ENCODE data around the gene HCRT. TPM values are rescaled to one million over a fixed set of nuclear protein-coding genes. Genes with fewer than 3 reads are reported as not detected.

Gene HCRT
- total RNA-seq, 2 donors from 2014 or later = not detected

DNA sequence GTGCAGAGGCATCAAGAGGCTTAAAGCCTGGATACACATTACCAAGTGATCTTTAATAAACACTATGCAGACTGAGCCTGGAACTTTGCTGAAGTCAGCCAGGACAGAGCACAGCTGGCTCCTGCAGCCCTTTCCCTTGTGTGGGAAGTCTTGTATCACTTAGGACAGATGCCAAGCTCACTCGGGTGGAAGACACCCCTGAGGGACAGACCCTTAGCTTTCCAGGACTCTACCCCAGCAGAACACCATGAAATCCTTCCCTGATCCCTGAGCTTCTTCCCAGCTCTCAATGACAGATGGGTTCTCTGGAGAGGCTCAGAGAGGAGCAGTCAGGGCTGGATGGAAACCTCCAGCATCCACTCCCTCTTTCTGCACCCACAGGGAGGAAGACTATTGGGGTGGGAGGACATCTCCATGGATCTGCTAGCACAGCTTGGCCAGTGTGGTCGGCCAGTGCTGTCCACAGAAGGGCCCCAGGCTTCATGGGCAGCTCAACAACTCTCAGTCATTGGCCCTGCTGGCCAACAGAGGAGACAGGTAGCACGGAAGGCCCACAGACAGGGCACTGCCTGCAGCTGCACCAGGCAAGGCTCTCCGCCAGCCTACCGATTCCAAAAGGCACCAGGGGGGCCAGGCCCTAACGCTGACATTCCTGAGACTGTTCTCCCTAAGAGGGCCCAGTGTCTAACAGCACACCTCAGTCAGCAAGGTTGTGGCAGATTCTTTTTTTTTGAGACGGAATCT, 46.3 kb downstream of the HCRT start:
- H3K27me3 ChIP-seq (ENCODE audit: control insufficient read depth, insufficient read depth, low read length, poor library complexity, severe bottlenecking) = no peaks in the 10 kb centered on the region
- Mint-ChIP-seq H3K27me3 (ENCODE audit: insufficient read depth) (no peaks in the 10 kb centered on the region), H3K4me3 (no peak overlapping the region), H3K36me3 (ENCODE audit: low read depth) (peaks cover 26% of the 10 kb centered on the region), H3K4me1 (peaks cover 42% of the 10 kb centered on the region), H3K9me3 (no peaks in the 10 kb centered on the region), H3K27ac (peak overlapping the region; percentile 75)
- TF ChIP-seq, protein P1, sequence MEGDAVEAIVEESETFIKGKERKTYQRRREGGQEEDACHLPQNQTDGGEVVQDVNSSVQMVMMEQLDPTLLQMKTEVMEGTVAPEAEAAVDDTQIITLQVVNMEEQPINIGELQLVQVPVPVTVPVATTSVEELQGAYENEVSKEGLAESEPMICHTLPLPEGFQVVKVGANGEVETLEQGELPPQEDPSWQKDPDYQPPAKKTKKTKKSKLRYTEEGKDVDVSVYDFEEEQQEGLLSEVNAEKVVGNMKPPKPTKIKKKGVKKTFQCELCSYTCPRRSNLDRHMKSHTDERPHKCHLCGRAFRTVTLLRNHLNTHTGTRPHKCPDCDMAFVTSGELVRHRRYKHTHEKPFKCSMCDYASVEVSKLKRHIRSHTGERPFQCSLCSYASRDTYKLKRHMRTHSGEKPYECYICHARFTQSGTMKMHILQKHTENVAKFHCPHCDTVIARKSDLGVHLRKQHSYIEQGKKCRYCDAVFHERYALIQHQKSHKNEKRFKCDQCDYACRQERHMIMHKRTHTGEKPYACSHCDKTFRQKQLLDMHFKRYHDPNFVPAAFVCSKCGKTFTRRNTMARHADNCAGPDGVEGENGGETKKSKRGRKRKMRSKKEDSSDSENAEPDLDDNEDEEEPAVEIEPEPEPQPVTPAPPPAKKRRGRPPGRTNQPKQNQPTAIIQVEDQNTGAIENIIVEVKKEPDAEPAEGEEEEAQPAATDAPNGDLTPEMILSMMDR (conservative IDR thresholded peaks at IDR 0.05) = no peak
- WGBS, 2 experiments (ENCODE audit: insufficient coverage in 1 of 2, insufficient read length in 1 of 2) = 86 to 90% methylated on average over 7 of the region's 7 CpGs
- no peaks in the 10 kb centered on the region for H3K9me3 ChIP-seq (ENCODE audit: control insufficient read depth, low read length)
- DNase-seq = no peak
- H3K9ac ChIP-seq (ENCODE audit: extremely low read depth, low read length, poor library complexity, severe bottlenecking) = no peak overlapping the region
- no peak overlapping the region for H3K27ac ChIP-seq (ENCODE audit: low read depth, low read length)
- peaks cover 45% of the 10 kb centered on the region for H3K36me3 ChIP-seq (ENCODE audit: control insufficient read depth, insufficient read depth, low read length)
- H3K4me3 ChIP-seq (ENCODE audit: low read length) = no peak overlapping the region
- H3K4me1 ChIP-seq (ENCODE audit: control insufficient read depth, insufficient read depth, low read length) = peaks cover 18% of the 10 kb centered on the region

DNA sequence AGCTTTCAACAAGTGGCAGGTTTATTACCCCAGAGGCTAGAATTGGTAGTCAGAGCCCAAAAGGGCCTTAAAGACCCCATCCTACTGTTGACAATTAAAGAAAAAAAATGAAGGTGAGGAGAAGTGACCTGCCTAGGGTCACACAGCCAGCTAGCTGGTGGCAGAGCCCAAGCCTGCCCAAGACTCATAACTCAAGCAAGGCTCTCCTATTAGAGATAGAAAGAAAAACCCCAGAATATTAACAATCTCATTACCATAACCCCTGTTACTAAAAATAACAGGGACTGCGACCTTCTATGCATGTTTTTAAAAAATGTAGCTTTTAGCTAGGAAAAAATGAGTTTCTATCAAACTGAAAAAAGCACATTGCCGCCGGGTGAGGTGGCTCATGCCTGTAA, 48.6 kb downstream of the HCRT start:
- H3K27ac Mint-ChIP-seq = peak overlapping the region; percentile 88
- DNase-seq = no peak
- no peaks in the 10 kb centered on the region for H3K9me3 Mint-ChIP-seq
- H3K27me3 Mint-ChIP-seq (ENCODE audit: insufficient read depth) = no peaks in the 10 kb centered on the region
- no peak overlapping the region for H3K4me3 Mint-ChIP-seq
- Histone ChIP-seq H3K9ac (ENCODE audit: extremely low read depth, low read length, poor library complexity, severe bottlenecking) (no peak overlapping the region), H3K4me3 (ENCODE audit: low read length) (no peak overlapping the region), H3K36me3 (ENCODE audit: control insufficient read depth, insufficient read depth, low read length) (peaks cover 42% of the 10 kb centered on the region), H3K4me1 (ENCODE audit: control insufficient read depth, insufficient read depth, low read length) (peaks cover 31% of the 10 kb centered on the region), H3K9me3 (ENCODE audit: control insufficient read depth, low read length) (no peaks in the 10 kb centered on the region), H3K27ac (ENCODE audit: low read depth, low read length) (no peak overlapping the region), H3K27me3 (ENCODE audit: control insufficient read depth, insufficient read depth, low read length, poor library complexity, severe bottlenecking) (no peaks in the 10 kb centered on the region)
- TF ChIP-seq, protein P1 (conservative IDR thresholded peaks at IDR 0.05) = no peak
- 93 to 96% methylated on average over 2 to 3 of the region's 3 CpGs for WGBS, 2 experiments (ENCODE audit: insufficient coverage in 1 of 2, insufficient read length in 1 of 2)
- peaks cover 16% of the 10 kb centered on the region for H3K36me3 Mint-ChIP-seq (ENCODE audit: low read depth)
- H3K4me1 Mint-ChIP-seq = peaks cover 58% of the 10 kb centered on the region

DNA sequence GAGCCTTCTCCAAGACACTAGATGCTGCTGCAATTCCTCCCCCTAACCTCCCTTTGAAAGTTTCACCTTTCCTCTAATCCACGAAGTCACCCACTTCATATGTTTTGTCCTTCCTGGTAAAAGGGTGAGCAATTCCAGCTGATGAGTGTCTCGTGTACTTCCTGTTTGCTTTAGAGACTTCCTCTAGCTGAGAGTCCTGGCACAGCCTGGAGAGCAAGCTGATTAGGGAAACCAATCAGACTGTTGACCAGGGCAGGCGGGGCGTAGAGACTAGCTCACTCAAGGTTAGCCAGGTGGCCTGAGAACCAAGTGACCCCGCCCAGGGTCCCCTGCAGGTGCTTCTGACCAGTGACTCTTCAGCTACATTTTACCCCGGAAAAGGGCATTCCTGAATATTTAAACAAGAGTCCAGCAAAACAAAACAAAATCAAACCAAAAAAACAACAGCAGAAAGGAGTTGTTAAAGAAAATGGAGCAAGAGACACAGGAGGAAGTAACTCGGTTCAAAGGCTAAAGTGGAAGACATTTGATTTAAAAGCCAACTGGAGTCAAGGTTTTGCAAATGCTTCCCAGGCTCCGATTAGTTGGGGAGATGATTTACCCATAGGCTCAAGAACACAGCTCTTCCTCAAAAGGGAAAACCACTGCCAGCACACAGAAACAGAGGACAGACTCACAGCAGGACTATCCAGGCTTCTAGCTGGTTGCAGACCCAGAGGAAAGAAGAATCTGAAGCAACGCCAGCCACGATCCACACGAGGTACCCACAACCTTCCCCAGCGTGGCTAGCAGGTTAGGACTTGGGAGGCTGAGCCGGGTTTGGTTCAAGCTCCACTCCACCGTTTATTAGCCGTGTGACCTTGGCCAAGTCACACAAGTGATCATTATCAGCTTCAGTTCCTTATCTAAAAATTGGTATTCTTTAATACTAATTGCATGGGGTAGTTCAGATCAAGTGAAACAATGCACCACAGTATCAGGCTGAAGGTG, 49.3 kb downstream of the HCRT start:
- H3K9me3 ChIP-seq (ENCODE audit: control insufficient read depth, low read length) = no peaks in the 10 kb centered on the region
- H3K4me1 Mint-ChIP-seq = peaks cover 61% of the 10 kb centered on the region
- H3K27ac Mint-ChIP-seq = peak overlapping the region; percentile 88
- no peaks in the 10 kb centered on the region for H3K27me3 ChIP-seq (ENCODE audit: control insufficient read depth, insufficient read depth, low read length, poor library complexity, severe bottlenecking)
- no peaks in the 10 kb centered on the region for H3K9me3 Mint-ChIP-seq
- TF ChIP-seq, protein P1 (conservative IDR thresholded peaks at IDR 0.05) = no peak
- peaks cover 40% of the 10 kb centered on the region for H3K36me3 ChIP-seq (ENCODE audit: control insufficient read depth, insufficient read depth, low read length)
- no peak overlapping the region for H3K4me3 ChIP-seq (ENCODE audit: low read length)
- peaks cover 31% of the 10 kb centered on the region for H3K4me1 ChIP-seq (ENCODE audit: control insufficient read depth, insufficient read depth, low read length)
- peak; percentile 86 for DNase-seq
- H3K9ac ChIP-seq (ENCODE audit: extremely low read depth, low read length, poor library complexity, severe bottlenecking) = peak overlapping the region; percentile 33
- no peaks in the 10 kb centered on the region for H3K27me3 Mint-ChIP-seq (ENCODE audit: insufficient read depth)
- peak overlapping the region; percentile 9 for H3K4me3 Mint-ChIP-seq
- peaks cover 12% of the 10 kb centered on the region for H3K36me3 Mint-ChIP-seq (ENCODE audit: low read depth)
- no peak overlapping the region for H3K27ac ChIP-seq (ENCODE audit: low read depth, low read length)
- 84 to 90% methylated on average over 9 to 15 of the region's 15 CpGs for WGBS, 2 experiments (ENCODE audit: insufficient coverage in 1 of 2, insufficient read length in 1 of 2)

Data from endodermal cell (in vitro differentiated cells).